HCT116 (cell line): Measurements from ENCODE around the gene PEF1. TPM values are rescaled to one million over a fixed set of nuclear protein-coding genes. Genes with fewer than 3 reads are reported as not detected.

Source experiments
- ATAC-seq: fragments of 200-7000 bp; cut with Tn5 transposase; 2 replicates; pipeline ENCODE4 v1.9.1; 2020; ENCODE audit warnings: mild to moderate bottlenecking, moderate library complexity
- BruUV-seq: library from RNA; stranded (reverse); fragments of 400-500 nt; replicated peaks from 2 replicates; lab custom pipeline; 2021; lab: Mats Ljungman, UMichigan
- CTCF ChIA-PET: fragments of 300-600 bp; sonication (Branson Sonifier 250); formaldehyde crosslinking; loops from one replicate; lab custom pipeline; 2021; ENCODE audit warnings: antibody characterized with exemption; lab: Charles Lee
- POLR2A ChIA-PET: fragments of 300-600, 350-600 bp; sonication (Branson Sonifier 250); formaldehyde crosslinking; loops from one replicate; lab custom pipeline; 2021; ENCODE audit warnings: antibody characterized with exemption; lab: Charles Lee
- RAD21 ChIA-PET, 2 experiments: fragments of 300-600 bp; sonication (Branson Sonifier 250); formaldehyde crosslinking; loops; one replicate each; lab custom pipeline; 2023; ENCODE audit warnings: low total read pairs in 2 of 2; ENCODE audit not compliant: uncharacterized antibody in 2 of 2, unreplicated experiment in 2 of 2, low non-redundant PET in 1 of 2; lab: Charles Lee
- DNase-seq: peaks from one replicate; pipeline ENCODE4 v3.0.0-alpha.2; 2010; ENCODE audit warnings: low read depth, low spot score
- H2AFZ ChIP-seq: fragments of 200-600 bp; shearing (Covaris generic), sonication (generic); 2 replicates; pipeline ENCODE4 v1.6.1; 2017; ENCODE audit warnings: low read depth, mixed run types, mixed read lengths, antibody characterized with exemption, low read length; ENCODE audit not compliant: poor library complexity, severe bottlenecking
- H3K27ac ChIP-seq: 2 replicates; pipeline ENCODE4 v1.5.1; 2012; ENCODE audit warnings: low read depth, low read length
- H3K27me3 ChIP-seq: fragments of 200-600 bp; sonication (generic); 2 replicates; pipeline ENCODE4 v1.6.1; 2016; ENCODE audit warnings: mixed run types, low read length, mixed read lengths; ENCODE audit not compliant: insufficient read depth
- H3K36me3 ChIP-seq, 2 experiments: fragments of 200-500 bp in 1 of 2; fragments of 200-600 bp in 1 of 2; sonication (Bioruptor generic) in 1 of 2; sonication (generic) in 1 of 2; 2 replicates each; pipeline versions ENCODE4 v1.5.1 to v1.6.1; 2014 to 2016; ENCODE audit warnings: low read length in 2 of 2, inconsistent platforms in 1 of 2, mixed read lengths in 1 of 2, mixed run types in 1 of 2; ENCODE audit not compliant: insufficient read depth in 2 of 2, control insufficient read depth in 1 of 2
- H3K4me1 ChIP-seq, 2 experiments: fragments of 200-600 bp in 1 of 2; sonication (generic) in 1 of 2; 2 replicates each; pipeline versions ENCODE4 v1.5.1 to v1.6.1; 2012 to 2017; ENCODE audit warnings: low read length in 2 of 2, inconsistent platforms in 1 of 2, mild to moderate bottlenecking in 1 of 2, mixed read lengths in 1 of 2, mixed run types in 1 of 2, moderate library complexity in 1 of 2; ENCODE audit not compliant: insufficient read depth in 2 of 2, control insufficient read depth in 1 of 2
- H3K4me2 ChIP-seq: fragments of 200-600 bp; sonication (generic); 2 replicates; pipeline ENCODE4 v1.6.1; 2017; ENCODE audit warnings: mixed run types, low read length, mixed read lengths
- H3K4me3 ChIP-seq, 2 experiments: fragments of 200-600 bp in 1 of 2; sonication (generic) in 1 of 2; replicated peaks in 1 of 2; 2 replicates each; pipeline ENCODE4 v1.5.1; 2011 to 2016; ENCODE audit warnings: low read length in 2 of 2, control low read depth in 1 of 2, low read depth in 1 of 2, mild to moderate bottlenecking in 1 of 2, mixed read lengths in 1 of 2, mixed run types in 1 of 2
- H3K79me2 ChIP-seq: fragments of 200-600 bp; sonication (generic); 2 replicates; pipeline ENCODE4 v1.6.1; 2017; ENCODE audit warnings: mild to moderate bottlenecking, mixed run types, low read length, moderate library complexity, mixed read lengths; ENCODE audit not compliant: insufficient read depth
- H3K9ac ChIP-seq: fragments of 200-600 bp; sonication (generic); 2 replicates; pipeline ENCODE4 v1.6.1; 2016; ENCODE audit warnings: low read length, mixed read lengths
- H3K9me2 ChIP-seq: fragments of 200-600 bp; sonication (generic), shearing (Covaris generic); 2 replicates; pipeline ENCODE4 v1.6.1; 2017; ENCODE audit warnings: mixed run types, mild to moderate bottlenecking, moderate library complexity; ENCODE audit not compliant: insufficient read depth
- H3K9me3 ChIP-seq, 2 experiments: fragments of 200-500 bp in 1 of 2; fragments of 200-600 bp in 1 of 2; sonication (Bioruptor generic) in 1 of 2; sonication (generic) in 1 of 2; 2 replicates each; pipeline ENCODE4 v1.6.1; 2014 to 2017; ENCODE audit warnings: low read length in 2 of 2, mixed read lengths in 2 of 2, inconsistent platforms in 1 of 2, low read depth in 1 of 2, mild to moderate bottlenecking in 1 of 2, mixed run types in 1 of 2, moderate library complexity in 1 of 2; ENCODE audit not compliant: control insufficient read depth in 1 of 2, insufficient read depth in 1 of 2
- H4K20me1 ChIP-seq: fragments of 200-600 bp; sonication (generic), shearing (Covaris generic); 2 replicates; pipeline ENCODE4 v1.6.1; 2017; ENCODE audit warnings: mixed run types, mild to moderate bottlenecking, moderate library complexity; ENCODE audit not compliant: insufficient read depth
- EGR1 ChIP-seq: IDR thresholded peaks from 2 replicates; pipeline ENCODE4 v1.6.1; 2012; ENCODE audit warnings: low read depth
- ELF1 ChIP-seq: IDR thresholded peaks from 2 replicates; pipeline ENCODE4 v1.6.1; 2012; ENCODE audit warnings: low read depth, borderline replicate concordance
- EZH2 ChIP-seq: fragments of 200-600 bp; sonication (generic); IDR thresholded peaks from 2 replicates; pipeline ENCODE4 v1.6.1; 2017; ENCODE audit warnings: antibody characterized with exemption, mixed run types
- EZH2phosphoT487 ChIP-seq: fragments of 200-600 bp; IDR thresholded peaks from 2 replicates; pipeline ENCODE4 v1.6.1; 2018; ENCODE audit warnings: antibody characterized with exemption, borderline replicate concordance
- JUND ChIP-seq: IDR thresholded peaks from 2 replicates; pipeline ENCODE4 v1.6.1; 2012
- POLR2AphosphoS5 ChIP-seq: IDR thresholded peaks from 2 replicates; pipeline ENCODE4 v1.6.1; 2011; ENCODE audit warnings: mild to moderate bottlenecking, low read depth, low read length, moderate library complexity
- RAD21 ChIP-seq: IDR thresholded peaks from 2 replicates; pipeline ENCODE4 v1.6.1; 2012; ENCODE audit warnings: low read depth, mild to moderate bottlenecking
- SIN3A ChIP-seq: IDR thresholded peaks from 2 replicates; pipeline ENCODE4 v1.6.1; 2012; ENCODE audit warnings: low read depth
- SP1 ChIP-seq: IDR thresholded peaks from 2 replicates; pipeline ENCODE4 v1.6.1; 2012; ENCODE audit warnings: low read depth
- SRF ChIP-seq: IDR thresholded peaks from 2 replicates; pipeline ENCODE4 v1.6.1; 2012; ENCODE audit warnings: low read depth
- ZFX ChIP-seq: fragments of 450-650 bp; IDR thresholded peaks from 2 replicates; pipeline ENCODE4 v1.6.1; 2017
- ZNF274 ChIP-seq: fragments of 200-500 bp; sonication (Bioruptor generic); IDR thresholded peaks from 2 replicates; pipeline ENCODE4 v1.6.1; 2014; ENCODE audit warnings: mild to moderate bottlenecking, low read depth, low read length, inconsistent platforms
- intact Hi-C: fragments of 100-400 bp; cut with micrococcal nuclease; formaldehyde crosslinking; loops from 2 replicates; pipeline ENCODE4 v1.10.0; 2022
- total RNA-seq: library from RNA; stranded (reverse); gene quantifications from one replicate; pipeline ENCODE4 v1.2.1, GENCODE V29; 2021; ENCODE audit not compliant: unreplicated experiment
- TF ChIP-seq, protein P1 (sequence below), 3 experiments: fragments of 200-600 bp in 1 of 3; sonication (generic) in 1 of 3; IDR thresholded peaks in 2 of 3; conservative IDR thresholded peaks in 1 of 3; 2 replicates each; pipeline ENCODE4 v1.5.1; 2012 to 2017; ENCODE audit warnings: low read depth in 2 of 3, low read length in 2 of 3, antibody characterized with exemption in 1 of 3, borderline replicate concordance in 1 of 3, control low read depth in 1 of 3, mild to moderate bottlenecking in 1 of 3, mixed read lengths in 1 of 3, mixed run types in 1 of 3, moderate library complexity in 1 of 3; ENCODE audit not compliant: insufficient read depth in 1 of 3
- TF ChIP-seq, protein P2 (sequence below): IDR thresholded peaks from 2 replicates; pipeline ENCODE4 v1.6.1; 2012; ENCODE audit warnings: low read depth
- TF ChIP-seq, protein P3 (sequence below): IDR thresholded peaks from 2 replicates; pipeline ENCODE4 v1.6.1; 2012
- TF ChIP-seq, protein P4 (sequence below): IDR thresholded peaks from 2 replicates; pipeline ENCODE4 v1.6.1; 2012

PEF1 gene
- total RNA-seq, 1 experiment from 2014 or later: 37.6 TPM

DNA sequence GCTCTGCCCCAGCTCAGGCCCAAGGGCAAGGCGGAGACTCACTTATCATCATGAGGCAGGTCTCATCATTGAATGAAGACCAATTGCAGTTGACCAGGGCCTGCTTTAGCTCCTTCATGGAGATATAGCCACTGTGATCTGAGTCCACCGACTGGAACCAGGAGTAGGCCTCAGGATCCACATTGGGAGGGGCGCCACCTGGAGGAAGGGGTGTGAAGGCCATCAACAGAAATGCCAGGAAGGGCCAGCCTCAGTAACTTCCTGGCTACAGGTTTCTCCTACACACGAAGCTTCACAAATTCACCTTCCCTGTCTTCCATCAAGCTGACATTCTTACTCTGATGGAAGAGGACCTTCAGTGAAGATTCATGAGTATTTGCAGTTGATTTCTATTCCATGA, 11.6 kb downstream of the PEF1 start:
- DNase-seq: no peak
- no peak overlapping the region for H3K27ac ChIP-seq
- H3K4me2 ChIP-seq: no peak overlapping the region
- no peaks in the 10 kb centered on the region for H3K27me3 ChIP-seq
- peak; percentile 88 for ATAC-seq
- H3K79me2 ChIP-seq: peaks cover 29% of the 10 kb centered on the region
- no peaks in the 10 kb centered on the region for H3K9me3 ChIP-seq
- H3K36me3 ChIP-seq: peaks cover 9 to 43% of the 10 kb centered on the region in 2 experiments; a peak in 3 of 4 replicates
- ChIA-PET CTCF (interaction anchor here (0.7 to 1.7 kb wide), 8 partner anchors 10 to 236 kb away, joined by 3 to 5 read pairs (median 4); partner anchors contain the start of gene PEF1), RAD21 (no interaction called here), POLR2A (interaction anchor here (1.7 kb wide), 1 partner anchor 12 kb away, joined by 5 read pairs; the partner anchor contains the start of gene PEF1)
- H3K4me1 ChIP-seq: no peaks in the 10 kb centered on the region
- no peak overlapping the region for H3K9ac ChIP-seq
- BruUV-seq: no TSS peak
- TF ChIP-seq, protein P1, sequence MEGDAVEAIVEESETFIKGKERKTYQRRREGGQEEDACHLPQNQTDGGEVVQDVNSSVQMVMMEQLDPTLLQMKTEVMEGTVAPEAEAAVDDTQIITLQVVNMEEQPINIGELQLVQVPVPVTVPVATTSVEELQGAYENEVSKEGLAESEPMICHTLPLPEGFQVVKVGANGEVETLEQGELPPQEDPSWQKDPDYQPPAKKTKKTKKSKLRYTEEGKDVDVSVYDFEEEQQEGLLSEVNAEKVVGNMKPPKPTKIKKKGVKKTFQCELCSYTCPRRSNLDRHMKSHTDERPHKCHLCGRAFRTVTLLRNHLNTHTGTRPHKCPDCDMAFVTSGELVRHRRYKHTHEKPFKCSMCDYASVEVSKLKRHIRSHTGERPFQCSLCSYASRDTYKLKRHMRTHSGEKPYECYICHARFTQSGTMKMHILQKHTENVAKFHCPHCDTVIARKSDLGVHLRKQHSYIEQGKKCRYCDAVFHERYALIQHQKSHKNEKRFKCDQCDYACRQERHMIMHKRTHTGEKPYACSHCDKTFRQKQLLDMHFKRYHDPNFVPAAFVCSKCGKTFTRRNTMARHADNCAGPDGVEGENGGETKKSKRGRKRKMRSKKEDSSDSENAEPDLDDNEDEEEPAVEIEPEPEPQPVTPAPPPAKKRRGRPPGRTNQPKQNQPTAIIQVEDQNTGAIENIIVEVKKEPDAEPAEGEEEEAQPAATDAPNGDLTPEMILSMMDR (IDR thresholded peaks at IDR 0.05 in 2 of 3, conservative IDR thresholded peaks at IDR 0.05 in 1 of 3; ENCODE audit: borderline replicate concordance in 1 of 3, insufficient read depth in 1 of 3, low read depth in 2 of 3, low read length in 2 of 3): peak; percentile 40 to 88 (median 77); a peak in 5 of 6 replicates
- TF ChIP-seq SRF (no peak), RAD21 (peak; percentile 52), SP1 (no peak), ZFX (peak; percentile 37; the same call in 1 of the 2 replicates)
- H2AFZ ChIP-seq: no peak overlapping the region
- intact Hi-C loops: no loop called here
- H4K20me1 ChIP-seq: no peaks in the 10 kb centered on the region
- no peaks in the 10 kb centered on the region for H3K9me2 ChIP-seq
- no peak overlapping the region for H3K4me3 ChIP-seq

DNA sequence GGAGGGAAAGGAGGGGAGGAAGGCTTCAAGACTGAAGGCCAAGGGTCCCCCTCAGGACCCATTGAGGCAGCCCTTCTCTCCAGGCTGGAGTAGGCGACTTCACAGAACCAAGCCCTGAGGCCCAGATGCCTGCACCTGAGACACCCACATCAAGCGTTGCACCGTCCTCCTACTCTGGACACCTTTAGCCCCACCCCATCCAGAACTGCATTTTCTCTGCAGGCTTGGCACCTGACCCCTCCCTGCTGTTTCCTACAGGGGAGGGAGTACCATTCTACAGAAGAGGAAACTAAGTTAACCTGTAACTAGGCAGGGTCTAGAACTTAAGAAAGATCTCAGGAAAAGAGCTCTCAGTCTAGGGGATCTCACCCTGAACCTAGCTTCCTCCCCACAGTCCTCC, 12.0 kb downstream of the PEF1 start:
- H3K9me3 ChIP-seq: no peaks in the 10 kb centered on the region
- ChIA-PET POLR2A (interaction anchor here (1.7 kb wide), 1 partner anchor 12 kb away, joined by 5 read pairs; the partner anchor contains the start of gene PEF1), CTCF (interaction anchor here (0.7 to 1.7 kb wide), 6 partner anchors 10 to 236 kb away, joined by 3 to 5 read pairs (median 4); partner anchors contain the start of gene PEF1), RAD21 (no interaction called here)
- no peak overlapping the region for H3K27ac ChIP-seq
- H4K20me1 ChIP-seq: no peaks in the 10 kb centered on the region
- DNase-seq: no peak
- no peak overlapping the region for H3K4me3 ChIP-seq
- H2AFZ ChIP-seq: no peak overlapping the region
- H3K36me3 ChIP-seq: peaks cover 9 to 43% of the 10 kb centered on the region in 2 experiments; a peak in 3 of 4 replicates
- peaks cover 24% of the 10 kb centered on the region for H3K79me2 ChIP-seq
- intact Hi-C loops: no loop called here
- ATAC-seq: no peak
- BruUV-seq: no TSS peak
- no peaks in the 10 kb centered on the region for H3K4me1 ChIP-seq
- no peak overlapping the region for H3K4me2 ChIP-seq
- no peaks in the 10 kb centered on the region for H3K9me2 ChIP-seq
- H3K27me3 ChIP-seq: no peaks in the 10 kb centered on the region
- no peak overlapping the region for H3K9ac ChIP-seq
- TF ChIP-seq SIN3A: no peak
- no peak for TF ChIP-seq ELF1
- TF ChIP-seq, protein P2, sequence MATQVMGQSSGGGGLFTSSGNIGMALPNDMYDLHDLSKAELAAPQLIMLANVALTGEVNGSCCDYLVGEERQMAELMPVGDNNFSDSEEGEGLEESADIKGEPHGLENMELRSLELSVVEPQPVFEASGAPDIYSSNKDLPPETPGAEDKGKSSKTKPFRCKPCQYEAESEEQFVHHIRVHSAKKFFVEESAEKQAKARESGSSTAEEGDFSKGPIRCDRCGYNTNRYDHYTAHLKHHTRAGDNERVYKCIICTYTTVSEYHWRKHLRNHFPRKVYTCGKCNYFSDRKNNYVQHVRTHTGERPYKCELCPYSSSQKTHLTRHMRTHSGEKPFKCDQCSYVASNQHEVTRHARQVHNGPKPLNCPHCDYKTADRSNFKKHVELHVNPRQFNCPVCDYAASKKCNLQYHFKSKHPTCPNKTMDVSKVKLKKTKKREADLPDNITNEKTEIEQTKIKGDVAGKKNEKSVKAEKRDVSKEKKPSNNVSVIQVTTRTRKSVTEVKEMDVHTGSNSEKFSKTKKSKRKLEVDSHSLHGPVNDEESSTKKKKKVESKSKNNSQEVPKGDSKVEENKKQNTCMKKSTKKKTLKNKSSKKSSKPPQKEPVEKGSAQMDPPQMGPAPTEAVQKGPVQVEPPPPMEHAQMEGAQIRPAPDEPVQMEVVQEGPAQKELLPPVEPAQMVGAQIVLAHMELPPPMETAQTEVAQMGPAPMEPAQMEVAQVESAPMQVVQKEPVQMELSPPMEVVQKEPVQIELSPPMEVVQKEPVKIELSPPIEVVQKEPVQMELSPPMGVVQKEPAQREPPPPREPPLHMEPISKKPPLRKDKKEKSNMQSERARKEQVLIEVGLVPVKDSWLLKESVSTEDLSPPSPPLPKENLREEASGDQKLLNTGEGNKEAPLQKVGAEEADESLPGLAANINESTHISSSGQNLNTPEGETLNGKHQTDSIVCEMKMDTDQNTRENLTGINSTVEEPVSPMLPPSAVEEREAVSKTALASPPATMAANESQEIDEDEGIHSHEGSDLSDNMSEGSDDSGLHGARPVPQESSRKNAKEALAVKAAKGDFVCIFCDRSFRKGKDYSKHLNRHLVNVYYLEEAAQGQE: no peak
- TF ChIP-seq RAD21: no peak
- TF ChIP-seq POLR2AphosphoS5: no peak
- TF ChIP-seq ZNF274: no peak
- TF ChIP-seq, protein P3, sequence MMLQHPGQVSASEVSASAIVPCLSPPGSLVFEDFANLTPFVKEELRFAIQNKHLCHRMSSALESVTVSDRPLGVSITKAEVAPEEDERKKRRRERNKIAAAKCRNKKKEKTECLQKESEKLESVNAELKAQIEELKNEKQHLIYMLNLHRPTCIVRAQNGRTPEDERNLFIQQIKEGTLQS: no peak
- no peak for TF ChIP-seq ZFX
- no peak for TF ChIP-seq JUND
- TF ChIP-seq EZH2: no peak
- no peak for TF ChIP-seq EGR1
- TF ChIP-seq, protein P4, sequence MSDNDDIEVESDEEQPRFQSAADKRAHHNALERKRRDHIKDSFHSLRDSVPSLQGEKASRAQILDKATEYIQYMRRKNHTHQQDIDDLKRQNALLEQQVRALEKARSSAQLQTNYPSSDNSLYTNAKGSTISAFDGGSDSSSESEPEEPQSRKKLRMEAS: no peak
- TF ChIP-seq EZH2phosphoT487: no peak
